Mesothelial cell of epicardium (in vitro differentiated cells): ENCODE results near the gene PUS7. TPM values are rescaled to one million over a fixed set of nuclear protein-coding genes. Genes with fewer than 3 reads are reported as not detected.
"Not testable (repeated sequence)": the region's sequence is repeated elsewhere in the genome, so short reads cannot be mapped to it uniquely, and the experiment has no call there.

Source experiments
- DNase-seq, 2 experiments: peaks; one replicate each; pipeline ENCODE4 v3.0.0; 2021; ENCODE audit warnings: low spot score in 2 of 2; ENCODE audit not compliant: unreplicated experiment in 2 of 2
- H3K27ac Mint-ChIP-seq: 2 replicates; pipeline ENCODE4 v1.8.0; 2021; ENCODE audit warnings: mixed read lengths
- H3K27me3 Mint-ChIP-seq: 2 replicates; pipeline ENCODE4 v1.8.0; 2021; ENCODE audit warnings: low read depth, mixed read lengths
- H3K36me3 Mint-ChIP-seq: 2 replicates; pipeline ENCODE4 v1.8.0; 2021; ENCODE audit warnings: mixed read lengths
- H3K4me1 Mint-ChIP-seq: 2 replicates; pipeline ENCODE4 v1.8.0; 2021; ENCODE audit warnings: mixed read lengths
- H3K4me3 Mint-ChIP-seq: 2 replicates; pipeline ENCODE4 v1.8.0; 2021; ENCODE audit warnings: mild to moderate bottlenecking, moderate library complexity, mixed read lengths
- H3K9me3 Mint-ChIP-seq: 2 replicates; pipeline ENCODE4 v1.8.0; 2021; ENCODE audit warnings: mixed read lengths
- total RNA-seq: library from RNA; stranded (reverse); gene quantifications from 3 replicates; pipeline ENCODE4 v1.2.1, GENCODE V29; 2021
- TF ChIP-seq, protein P1 (sequence below): fragments of 200-600 bp; sonication (generic); IDR thresholded peaks from one replicate; pipeline ENCODE4 v1.5.0; 2021; ENCODE audit warnings: antibody characterized with exemption; ENCODE audit not compliant: unreplicated experiment

Gene PUS7
- total RNA-seq, 1 donor from 2014 or later: 16.9 TPM

DNA sequence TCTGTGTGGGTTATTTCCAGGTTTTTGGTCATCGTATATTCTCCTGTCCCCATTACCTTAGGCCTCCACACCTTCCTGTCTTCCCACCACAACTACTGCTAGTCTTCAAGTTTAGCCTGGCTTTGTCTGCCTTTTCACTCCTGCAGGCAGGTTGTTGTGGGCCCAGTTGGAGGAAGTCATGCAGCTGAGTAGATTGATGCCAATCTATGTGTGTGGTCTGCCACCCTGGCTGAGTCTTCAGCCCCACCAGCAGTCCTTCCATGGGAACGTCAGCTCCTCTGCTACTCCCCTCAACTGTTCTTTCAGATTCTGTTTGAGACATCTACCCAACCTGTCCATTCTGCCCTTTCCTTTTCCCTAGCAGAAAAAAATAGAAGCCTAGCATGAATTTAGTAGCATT lies 16.3 kb upstream of the PUS7 start:
- Mint-ChIP-seq H3K4me3 (no peak overlapping the region), H3K4me1 (peaks cover 2% of the 10 kb centered on the region), H3K27me3 (no peaks in the 10 kb centered on the region), H3K27ac (no peak overlapping the region), H3K9me3 (no peaks in the 10 kb centered on the region), H3K36me3 (peaks cover 21% of the 10 kb centered on the region)
- DNase-seq: no peak
- TF ChIP-seq, protein P1, sequence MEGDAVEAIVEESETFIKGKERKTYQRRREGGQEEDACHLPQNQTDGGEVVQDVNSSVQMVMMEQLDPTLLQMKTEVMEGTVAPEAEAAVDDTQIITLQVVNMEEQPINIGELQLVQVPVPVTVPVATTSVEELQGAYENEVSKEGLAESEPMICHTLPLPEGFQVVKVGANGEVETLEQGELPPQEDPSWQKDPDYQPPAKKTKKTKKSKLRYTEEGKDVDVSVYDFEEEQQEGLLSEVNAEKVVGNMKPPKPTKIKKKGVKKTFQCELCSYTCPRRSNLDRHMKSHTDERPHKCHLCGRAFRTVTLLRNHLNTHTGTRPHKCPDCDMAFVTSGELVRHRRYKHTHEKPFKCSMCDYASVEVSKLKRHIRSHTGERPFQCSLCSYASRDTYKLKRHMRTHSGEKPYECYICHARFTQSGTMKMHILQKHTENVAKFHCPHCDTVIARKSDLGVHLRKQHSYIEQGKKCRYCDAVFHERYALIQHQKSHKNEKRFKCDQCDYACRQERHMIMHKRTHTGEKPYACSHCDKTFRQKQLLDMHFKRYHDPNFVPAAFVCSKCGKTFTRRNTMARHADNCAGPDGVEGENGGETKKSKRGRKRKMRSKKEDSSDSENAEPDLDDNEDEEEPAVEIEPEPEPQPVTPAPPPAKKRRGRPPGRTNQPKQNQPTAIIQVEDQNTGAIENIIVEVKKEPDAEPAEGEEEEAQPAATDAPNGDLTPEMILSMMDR: no peak

DNA sequence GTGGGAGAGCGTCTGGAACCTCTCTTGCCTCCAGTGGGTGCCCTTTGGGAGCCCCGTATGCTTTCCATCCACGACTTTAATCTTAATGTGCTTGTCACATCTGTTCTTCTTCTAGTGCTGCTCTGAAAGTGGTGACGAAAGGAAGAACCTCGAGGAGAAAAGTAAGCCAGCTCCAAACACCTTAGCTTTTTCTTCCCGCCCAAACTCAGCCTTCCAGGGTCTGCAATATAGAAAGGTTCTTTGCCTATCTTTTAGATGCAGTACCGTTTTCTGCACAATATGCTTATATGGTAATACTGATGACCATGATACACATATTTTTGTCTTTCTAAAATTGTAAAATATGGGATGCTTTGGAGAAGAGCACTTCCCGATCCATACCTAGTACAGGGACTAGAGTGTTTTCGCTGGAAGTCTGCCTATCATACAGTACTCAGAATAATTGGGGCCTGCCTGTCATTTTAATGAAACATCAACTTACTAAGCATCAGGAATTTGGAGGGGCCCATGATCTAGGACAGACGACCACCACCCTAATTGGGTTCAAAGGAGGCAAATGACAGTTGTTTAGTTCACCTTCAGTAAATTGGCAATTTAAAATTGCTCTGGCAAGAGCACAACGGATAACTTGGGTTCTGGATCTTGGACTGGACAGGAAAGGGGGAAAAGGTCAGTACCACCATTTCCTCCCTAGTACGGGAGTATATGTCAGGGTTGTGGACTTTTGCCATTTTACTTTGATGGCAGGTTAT lies 10.8 kb upstream of the PUS7 start:
- Mint-ChIP-seq H3K27ac (peak overlapping the region; percentile 90), H3K36me3 (peaks cover 2% of the 10 kb centered on the region), H3K4me3 (peak overlapping the region; percentile 95), H3K4me1 (peaks cover 13% of the 10 kb centered on the region), H3K9me3 (no peaks in the 10 kb centered on the region), H3K27me3 (no peaks in the 10 kb centered on the region)
- TF ChIP-seq, protein P1: no peak
- no peak for DNase-seq

DNA sequence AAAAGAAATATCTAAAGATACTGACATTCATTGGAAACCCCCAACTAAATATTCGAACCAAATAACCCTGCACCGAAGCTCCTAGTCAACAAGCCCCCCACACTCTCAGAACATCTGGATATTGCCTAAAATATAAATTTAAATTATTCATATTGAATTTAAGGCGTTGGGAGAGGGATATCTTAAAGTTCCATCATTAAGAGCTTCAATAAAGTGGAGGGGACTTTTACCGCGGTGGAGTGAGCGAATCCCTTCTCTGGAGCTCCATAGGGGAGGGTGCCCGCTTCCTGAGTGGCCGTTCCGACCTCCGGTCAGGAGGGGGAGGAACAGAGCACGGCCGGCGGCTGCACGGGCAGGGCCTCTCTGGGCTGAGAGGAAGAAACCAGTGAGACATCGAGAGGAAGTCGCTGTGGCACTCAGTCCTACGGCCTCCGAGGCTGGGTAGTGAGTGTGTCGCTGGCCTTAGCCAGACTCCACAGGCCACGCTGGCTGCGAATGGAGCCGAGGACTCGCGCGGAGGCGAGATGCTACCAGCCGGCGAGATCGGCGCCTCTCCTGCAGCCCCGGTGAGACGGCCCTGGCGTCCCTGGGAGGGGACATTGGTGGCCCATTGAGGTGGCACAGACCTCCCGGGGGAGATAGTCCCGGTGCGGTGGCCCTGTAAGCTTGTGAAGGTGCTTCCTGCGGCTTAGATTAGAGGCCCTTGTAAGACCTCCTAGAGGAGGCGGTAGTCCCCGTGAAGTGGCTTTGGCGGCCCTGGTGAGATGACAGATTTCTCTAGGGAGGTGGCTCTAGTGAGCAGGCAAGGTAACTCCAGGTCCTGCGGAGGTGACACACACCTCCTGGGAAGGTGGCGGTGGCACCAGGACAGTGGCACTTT lies 10.0 kb upstream of the PUS7 start, which contains the start of gene RINT1:
TSS of gene RINT1 (plus strand) at position 410 of the 880 bp plus-strand sequence. CDS start at position 525, 115 bp downstream.
- no peaks in the 10 kb centered on the region for H3K9me3 Mint-ChIP-seq
- peak; percentile 73 to 91 for DNase-seq
- H3K27ac Mint-ChIP-seq: peak within 1 kb of the TSS; percentile 90
- peaks cover 2% of the 10 kb centered on the region for H3K36me3 Mint-ChIP-seq
- peak within 1 kb of the TSS; percentile 95 for H3K4me3 Mint-ChIP-seq
- peaks cover 13% of the 10 kb centered on the region for H3K4me1 Mint-ChIP-seq
- no peaks in the 10 kb centered on the region for H3K27me3 Mint-ChIP-seq
- TF ChIP-seq, protein P1: no peak

DNA sequence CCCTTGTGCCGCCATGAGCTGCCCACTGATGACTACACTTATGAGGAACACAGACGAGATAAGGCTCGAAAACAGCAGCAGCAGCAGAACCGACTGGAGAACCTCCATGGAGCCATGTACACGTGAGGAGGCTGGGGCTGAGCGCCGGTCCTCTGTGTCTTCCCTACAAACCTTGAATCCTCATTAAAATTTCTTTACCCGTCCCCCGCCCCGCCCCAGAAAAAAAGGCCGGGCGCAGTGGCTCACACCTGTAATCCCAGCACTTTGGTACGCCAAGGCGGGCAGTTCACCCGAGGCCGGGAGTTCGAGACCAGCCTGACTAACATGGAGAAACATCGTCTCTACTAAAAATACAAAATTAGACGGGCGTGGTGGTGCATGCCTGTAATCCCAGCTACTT lies 8.5 kb upstream of the PUS7 start:
- no peak for DNase-seq
- Mint-ChIP-seq H3K27me3 (no peaks in the 10 kb centered on the region), H3K4me1 (peaks cover 13% of the 10 kb centered on the region), H3K4me3 (no peak overlapping the region), H3K9me3 (no peaks in the 10 kb centered on the region), H3K27ac (no peak overlapping the region), H3K36me3 (no peaks in the 10 kb centered on the region)
- TF ChIP-seq, protein P1: no peak

DNA sequence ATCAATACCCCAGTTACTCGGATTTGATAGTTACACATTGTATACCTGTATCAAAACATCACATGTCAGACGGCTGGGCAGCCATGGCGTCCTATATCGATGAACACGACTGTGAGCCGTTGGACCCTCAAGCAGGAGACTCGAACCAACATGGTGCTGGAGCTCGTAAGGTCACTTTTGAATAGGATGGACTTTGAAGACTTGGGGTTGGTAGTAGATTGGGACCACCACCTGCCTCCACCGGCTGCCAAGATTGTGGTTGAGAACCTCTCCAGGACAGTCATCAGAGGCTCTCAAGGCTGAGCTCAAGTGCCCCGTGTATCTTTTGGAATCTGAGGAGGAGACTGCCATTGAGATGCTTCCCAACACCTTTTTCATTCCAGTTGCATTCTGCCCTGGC lies 8.1 kb upstream of the PUS7 start:
- TF ChIP-seq, protein P1: no peak
- H3K4me3 Mint-ChIP-seq: no peak overlapping the region
- peaks cover 13% of the 10 kb centered on the region for H3K4me1 Mint-ChIP-seq
- H3K27me3 Mint-ChIP-seq: no peaks in the 10 kb centered on the region
- H3K36me3 Mint-ChIP-seq: no peaks in the 10 kb centered on the region
- no peak for DNase-seq
- H3K9me3 Mint-ChIP-seq: no peaks in the 10 kb centered on the region
- no peak overlapping the region for H3K27ac Mint-ChIP-seq

DNA sequence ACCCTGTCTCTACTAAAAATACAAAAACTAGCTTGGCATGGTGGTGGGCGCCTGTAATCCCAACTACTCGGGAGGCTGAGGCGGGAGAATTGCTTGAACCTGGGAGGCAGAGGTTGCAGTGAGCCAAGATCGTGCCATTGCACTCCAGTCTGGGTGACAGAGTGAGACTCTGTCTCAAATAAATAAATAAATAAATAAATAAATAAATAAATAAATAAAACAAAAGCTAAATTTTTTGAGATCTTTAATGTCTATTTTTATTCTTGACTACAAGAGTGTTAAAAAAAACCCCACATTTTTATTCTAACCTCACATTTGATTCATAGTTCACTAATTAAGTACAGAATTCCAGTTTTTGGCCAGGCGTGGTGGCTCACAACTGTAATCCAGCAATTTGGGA lies 5.7 kb upstream of the PUS7 start:
- H3K9me3 Mint-ChIP-seq, H3K36me3 Mint-ChIP-seq, DNase-seq, H3K27ac Mint-ChIP-seq, H3K4me3 Mint-ChIP-seq, H3K4me1 Mint-ChIP-seq, H3K27me3 Mint-ChIP-seq: not testable (repeated sequence)
